Measurements from ENCODE around the gene RUNX1.
A peak's percentile ranks its signal among the peaks of the same experiment; 100 is the strongest.

The RUNX1 gene

DNA sequence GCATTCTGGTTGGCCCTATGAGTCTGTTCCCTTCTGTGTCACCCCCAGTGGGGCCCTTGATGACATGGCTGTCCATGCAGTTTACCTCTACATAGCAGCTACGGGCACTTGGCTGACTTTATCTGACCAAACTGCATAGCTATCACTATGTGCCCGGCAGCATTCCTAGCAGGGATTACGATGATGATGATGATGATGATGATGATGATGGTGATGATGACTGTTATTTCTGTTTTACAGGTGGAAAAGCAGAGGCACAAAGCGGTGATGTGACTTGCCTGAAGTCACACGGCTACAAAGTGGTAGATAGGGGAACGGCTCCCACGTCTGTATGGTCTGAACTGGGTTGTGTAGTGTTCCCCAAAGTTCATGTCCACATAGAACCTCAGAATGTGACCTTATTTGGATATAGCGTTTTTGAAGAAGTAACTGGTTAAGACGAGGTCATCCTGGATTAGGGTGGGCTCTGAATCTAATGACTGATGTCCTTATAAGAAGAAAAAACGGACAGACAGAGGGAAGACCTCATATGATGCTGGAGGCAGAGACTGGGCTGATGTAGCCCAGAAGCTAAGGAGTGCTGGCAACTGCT, 57.6 kb downstream of the RUNX1 start:
- DNase-seq, result no peak

DNA sequence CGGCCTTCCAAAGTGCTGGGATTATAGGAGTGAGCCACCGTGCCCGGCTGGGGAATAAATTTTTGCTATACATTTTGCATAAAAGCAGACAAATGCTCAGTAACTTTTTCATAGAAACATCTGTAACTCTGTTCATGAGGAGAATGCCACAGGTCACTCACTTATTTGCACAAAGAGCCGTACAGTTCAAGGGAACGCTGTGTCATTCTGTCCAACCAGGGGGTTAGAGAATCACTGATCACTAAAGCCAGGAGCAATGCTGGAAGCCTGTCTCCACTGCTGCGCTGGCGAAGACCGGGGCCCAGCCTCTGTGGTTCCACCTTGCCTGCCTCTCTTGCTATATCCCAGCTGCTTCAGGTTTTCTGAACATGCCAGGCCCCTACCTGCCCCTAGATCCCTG, 58.3 kb downstream of the RUNX1 start:
- no peak for DNase-seq

DNA sequence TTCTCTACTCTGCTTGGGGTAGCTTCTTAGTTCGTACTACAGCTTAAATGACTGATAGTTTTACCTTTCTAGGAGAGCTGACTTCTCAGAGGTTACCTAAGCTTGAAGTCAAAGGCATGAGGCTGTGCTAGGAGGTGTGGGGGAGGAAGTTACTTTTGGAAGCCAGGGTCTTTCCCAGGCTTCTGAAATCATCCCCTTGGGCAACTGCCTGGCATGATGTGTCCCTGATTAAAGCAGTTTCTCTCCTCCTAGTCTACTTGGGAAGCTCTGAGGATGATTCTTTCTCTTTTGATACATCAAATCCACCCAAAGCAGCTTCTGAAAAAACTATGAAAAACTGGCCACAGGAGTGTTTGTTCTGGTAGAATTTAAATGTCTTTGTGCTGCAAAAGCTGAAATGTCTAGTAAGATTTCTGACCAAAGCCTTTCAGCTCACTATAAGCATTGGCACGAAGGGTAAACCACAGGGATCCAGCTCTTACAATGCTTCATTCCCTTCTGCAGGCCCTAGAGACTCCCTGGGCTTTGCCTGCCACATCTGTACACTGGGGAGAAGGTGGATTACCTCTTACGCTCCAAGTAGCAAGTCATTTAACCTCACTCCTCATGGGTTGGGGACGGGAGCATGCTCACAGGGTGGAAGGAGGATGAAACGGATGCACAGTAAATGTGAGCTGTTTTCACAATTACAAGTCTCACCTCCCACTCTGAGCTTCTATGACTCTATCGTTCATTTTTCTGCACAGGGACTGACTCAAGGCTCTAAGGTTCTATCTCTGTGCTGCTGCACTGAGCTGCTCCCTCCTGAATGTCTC, 59.6 kb downstream of the RUNX1 start:
- peak; percentile 54 for DNase-seq

DNA sequence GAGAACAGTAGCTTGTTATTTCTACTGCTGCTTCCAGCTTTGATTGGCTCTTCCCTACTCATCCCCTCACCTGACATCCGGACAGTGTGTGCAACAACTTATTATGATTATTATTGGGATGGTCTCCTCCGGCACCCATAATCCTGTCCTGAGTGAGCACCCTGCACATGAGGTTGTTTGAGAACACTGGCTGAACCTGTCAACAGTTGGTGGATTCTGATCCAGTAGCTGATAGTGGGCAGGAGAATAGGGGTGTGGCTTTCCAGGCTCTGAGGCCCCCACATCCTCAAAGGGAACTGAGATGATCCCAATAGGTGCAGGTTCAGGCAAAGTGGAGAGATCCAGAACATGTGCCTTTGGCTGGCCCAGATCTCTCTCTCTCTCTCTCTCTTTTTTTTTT, 60.5 kb downstream of the RUNX1 start:
- no peak for DNase-seq

DNA sequence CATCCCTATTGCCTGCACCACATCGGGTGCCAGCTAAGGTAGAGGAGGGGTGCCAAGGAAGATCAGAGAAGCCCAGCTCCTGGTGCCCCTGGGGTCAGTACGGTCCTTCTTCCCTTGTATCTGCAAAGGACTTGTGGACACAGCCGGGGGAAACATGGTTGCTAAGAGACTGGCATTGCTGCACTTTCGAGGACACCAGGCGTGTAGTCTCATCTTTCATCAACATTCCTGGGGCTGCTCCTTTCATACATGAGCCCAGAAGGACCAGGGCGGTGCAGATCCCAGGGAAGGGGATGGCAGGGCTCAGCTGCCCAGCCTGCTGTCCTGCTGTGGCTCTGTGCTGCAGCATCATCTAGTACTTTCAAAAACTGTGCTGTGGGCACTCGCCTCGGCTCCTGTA, 61.0 kb downstream of the RUNX1 start:
- peak; percentile 12 for DNase-seq

DNA sequence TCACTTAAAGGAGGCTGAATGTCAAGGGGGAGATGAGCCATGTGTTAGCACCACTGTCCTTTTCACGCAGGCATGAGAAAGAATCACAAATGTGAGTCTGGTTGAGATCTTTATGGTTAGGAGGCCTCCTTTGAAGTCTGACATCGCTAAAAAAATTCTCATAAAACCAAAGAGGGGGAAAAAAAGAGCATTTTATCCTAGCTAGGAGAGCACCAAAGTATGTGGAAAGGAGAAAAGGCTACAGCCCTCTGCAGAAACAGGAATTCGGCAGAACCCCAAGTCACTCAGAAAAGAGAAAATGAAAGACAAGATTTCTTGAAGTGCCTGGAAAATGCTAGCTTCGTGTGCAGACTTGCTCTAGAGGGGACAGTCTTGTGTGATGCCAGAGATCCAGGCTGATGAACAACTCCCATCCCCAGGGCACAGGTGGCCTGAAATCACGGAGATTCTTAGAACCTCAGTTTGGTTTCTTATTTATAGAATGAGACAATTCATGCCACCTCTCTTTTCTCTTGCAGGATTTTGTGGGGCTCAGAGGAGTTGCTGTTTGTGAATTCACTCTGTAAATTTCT, 61.5 kb downstream of the RUNX1 start:
- no peak for DNase-seq

DNA sequence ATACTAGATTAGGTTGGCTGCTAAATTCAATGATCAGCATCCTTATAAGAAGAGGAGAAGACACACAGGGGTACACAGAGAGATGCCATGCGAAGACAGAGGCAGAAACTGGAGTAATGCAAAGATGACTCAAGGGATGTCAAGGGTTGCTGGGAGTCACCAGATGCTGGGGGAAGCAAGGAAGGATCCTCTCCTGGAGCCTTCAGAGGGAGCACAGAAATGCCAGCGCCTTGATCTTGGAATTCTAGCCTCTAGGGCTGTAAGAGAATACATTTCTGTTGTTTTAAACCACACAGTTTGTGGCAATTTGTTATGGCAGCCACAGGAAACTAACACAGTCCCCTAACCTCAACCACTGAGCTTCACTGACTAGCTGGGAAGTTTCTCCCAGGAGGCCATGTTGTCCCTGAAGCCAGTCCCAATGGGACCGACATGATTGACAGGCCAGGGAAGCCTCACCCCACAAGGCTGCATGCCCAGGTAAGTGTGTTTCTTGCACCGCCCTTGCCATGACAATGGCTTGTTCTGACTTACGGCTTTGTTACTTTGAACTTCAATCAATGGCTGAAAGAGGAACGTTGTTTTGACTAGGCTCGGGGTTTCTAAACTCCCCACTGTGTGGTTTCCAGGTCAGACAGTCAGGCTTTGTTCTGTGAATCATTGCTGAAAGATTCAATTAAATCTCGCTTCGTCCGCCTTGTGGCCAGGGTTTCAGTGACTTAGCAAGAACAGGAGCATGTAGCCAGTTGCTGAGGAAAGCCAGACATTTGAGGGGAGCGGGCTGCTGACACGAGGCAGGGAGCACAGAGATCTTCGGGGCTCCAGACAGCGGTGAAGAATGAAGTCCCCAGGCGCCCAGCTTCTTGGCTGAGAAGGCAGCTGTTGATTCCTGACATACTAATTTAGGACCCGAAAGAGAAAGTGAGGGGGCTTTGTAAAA, 62.3 kb downstream of the RUNX1 start:
- DNase-seq, result peak; percentile 82

DNA sequence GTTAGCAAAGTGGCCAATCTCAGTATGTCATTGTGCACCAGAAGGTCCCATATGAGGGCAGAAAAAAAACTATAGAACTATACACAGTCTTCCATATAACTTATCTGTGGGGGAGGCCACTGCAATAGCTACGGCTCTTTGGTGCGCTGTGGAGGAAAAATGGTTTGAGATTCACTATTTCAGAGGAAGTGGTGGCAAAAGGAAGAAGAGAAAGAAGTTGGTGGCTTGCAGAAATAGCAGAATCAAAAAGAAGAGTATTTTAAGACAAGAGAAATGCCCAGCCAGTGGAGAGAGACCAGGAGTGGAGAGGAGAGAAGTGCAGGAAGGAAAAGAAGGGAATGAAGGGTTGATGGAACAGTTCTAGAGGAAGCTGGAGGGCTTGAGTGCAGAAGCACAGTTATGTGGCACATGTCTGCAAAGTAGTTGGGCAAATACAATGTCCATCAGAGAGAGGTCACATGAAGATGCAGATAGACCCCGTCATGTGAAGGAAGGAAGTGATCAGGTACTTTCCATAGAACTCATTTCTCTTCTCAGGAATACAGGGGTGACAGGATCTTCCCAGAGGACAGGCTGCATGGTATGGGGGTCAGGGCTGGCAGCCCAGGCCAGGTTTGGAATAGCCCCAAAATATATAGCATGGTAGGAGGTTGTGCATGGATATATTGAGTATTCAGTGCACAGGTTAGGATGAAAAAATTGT, 64.6 kb downstream of the RUNX1 start:
- no peak for DNase-seq

DNA sequence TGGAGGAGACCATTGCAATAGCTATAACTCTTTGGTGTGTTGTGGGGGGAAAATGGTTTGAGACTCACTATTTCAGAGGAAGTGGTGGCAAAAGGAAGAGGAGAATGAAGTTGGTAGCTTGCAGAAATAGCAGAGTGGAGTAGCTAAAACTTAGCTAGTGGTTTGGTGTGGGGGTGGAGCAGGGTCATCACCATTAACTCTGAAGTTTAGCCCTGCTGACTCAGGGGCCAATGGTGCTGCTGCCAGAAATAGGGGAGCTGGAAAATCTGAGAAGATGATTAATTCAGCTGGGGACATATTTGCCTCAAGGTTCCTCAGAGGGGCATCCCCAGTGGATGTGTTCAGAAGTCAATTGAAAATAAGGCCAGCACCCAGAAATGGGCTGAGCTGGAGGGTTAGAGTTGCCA, 65.4 kb downstream of the RUNX1 start:
- peak; percentile 75 for DNase-seq

DNA sequence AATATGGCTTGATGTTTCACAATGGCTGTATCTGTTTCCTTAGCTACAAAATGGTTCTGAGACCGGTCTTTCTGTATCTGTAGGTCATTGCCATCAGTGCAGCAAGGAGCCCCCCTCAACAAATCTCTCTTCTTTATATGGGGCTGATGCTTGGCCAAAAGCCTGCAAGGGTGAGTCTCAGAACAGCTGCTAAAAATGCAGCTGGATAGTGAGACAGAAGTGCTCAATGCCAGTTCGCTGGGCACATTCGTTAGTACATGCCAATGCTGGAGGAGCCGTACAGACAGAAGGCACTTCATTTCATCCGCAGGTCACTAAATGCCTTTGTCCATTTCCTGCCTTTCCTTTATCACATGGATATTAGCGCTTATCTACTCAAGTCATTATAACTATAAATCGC, 67.3 kb downstream of the RUNX1 start:
- DNase-seq, result no peak

DNA sequence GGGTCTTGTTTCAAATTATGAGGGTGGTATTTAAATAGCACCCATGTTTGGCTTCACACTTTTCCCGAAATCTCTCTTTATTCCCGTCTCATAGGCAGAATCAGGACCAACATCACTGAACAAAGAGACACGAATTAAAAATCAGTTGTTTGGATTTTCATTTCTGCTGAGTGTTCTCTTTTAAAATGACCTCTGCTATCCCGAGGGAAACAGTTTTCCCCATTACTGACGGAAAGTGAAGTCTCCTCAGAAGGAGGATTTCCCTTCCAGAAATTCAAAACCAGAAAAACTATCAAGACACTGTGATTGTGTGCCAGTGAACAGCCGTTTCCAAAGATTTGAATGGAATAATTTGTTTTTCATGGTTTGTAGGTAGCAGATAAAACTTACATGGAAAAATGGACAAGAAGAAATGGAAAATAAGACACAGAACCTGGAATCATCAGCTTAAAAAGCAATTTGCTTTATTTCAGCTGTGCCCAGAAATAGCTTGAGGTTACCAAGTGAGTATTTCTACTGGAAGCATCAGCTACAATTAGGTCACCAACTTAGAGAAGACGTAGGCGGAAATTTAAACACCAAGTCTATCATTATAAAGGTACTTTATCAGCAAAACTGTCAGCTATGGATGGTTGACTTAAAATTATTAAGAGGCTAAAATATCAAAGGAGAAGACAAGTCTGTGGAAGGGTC, 68.5 kb downstream of the RUNX1 start:
- no peak for DNase-seq

DNA sequence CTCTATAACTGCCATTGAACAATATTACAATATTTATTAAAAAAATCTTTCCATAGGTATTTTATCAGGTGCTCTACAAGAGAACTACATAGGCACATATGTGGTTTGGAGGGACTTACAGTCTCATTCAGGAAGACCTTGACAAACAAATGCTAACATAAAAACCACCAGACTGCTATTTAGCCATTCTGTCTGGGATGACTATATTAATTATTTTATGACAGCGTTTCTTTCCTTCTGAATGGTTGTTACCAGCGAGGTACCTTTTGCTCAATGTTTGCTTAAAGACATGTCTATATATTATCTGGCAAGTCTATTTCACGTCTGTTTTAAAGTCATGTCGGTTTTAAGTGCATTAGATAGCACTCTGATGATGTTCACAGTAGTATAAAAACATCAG, 69.7 kb downstream of the RUNX1 start:
- DNase-seq, result no peak

DNA sequence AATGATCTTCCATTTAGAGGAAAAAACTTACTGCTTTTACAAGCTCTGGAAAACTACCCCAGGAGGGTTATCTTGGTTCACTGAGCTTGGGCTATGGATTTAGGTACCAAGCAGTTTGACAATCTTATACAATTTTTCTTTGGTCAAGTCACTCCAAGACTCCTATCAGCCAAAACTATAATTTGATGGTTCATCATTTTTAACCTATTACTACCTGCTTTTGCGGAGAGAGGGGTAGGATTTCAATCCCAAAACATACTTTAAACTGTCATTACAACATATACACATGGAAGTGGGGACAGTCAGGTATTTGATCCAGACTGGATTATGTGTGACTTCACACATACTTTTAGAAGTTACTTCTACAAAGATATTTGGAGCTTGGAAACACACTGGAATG, 71.8 kb downstream of the RUNX1 start:
- no peak for DNase-seq

DNA sequence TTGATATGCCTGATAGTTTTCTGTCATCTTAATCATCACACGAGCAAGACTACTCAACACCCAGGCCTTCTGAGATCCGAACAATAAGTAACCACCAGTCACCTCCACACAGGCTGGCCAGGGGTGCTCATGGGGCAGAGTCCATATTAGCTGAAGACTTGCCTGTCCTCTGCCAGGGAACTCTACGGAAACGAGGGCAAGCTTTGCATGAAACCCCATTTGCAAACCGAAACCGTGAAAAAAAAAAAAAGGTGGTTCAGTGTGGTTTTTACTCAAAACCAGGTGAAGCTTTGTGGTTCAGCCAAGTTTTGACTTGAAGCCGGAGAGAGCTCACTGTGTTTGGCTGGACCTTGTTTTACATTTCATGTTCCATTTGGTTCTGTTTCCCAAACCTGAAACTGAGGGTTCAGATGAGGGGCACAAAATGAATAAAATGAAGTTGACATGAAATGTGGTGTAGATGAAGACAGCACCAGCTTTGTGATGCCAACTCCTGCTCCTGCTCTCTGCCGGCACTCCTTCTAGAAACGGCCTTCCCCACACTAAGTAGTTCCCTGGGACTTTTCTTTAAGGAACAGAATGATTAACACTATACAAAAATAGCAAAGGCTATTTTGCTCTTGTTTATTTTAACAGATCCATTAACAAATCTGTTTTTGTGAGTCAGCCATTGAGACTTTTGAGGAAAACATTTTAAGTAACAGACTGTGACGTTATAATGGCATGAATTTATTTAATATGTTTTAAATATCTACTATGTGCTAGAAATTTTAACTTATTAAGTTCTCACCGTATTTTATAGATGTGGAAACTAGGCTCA, 74.7 kb downstream of the RUNX1 start:
- peak; percentile 16 for DNase-seq

DNA sequence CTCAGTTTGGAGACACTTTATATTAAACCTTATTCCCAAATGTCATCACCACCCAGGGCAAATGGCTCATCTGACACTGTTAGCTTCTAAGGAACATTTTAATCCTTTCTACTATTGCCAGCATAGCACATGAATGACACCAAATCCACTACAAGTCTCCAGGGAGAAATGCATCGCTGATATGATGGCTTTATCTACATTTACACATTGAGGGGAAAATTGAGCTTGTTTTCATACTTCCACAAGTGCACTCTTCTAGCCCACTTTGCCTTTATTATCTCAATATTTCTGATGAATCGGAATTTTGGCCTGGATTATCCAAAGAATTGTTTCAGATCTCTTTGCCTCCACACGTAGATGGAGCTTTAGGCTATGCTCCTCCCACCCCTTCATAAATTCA, 75.4 kb downstream of the RUNX1 start:
- no peak for DNase-seq

DNA sequence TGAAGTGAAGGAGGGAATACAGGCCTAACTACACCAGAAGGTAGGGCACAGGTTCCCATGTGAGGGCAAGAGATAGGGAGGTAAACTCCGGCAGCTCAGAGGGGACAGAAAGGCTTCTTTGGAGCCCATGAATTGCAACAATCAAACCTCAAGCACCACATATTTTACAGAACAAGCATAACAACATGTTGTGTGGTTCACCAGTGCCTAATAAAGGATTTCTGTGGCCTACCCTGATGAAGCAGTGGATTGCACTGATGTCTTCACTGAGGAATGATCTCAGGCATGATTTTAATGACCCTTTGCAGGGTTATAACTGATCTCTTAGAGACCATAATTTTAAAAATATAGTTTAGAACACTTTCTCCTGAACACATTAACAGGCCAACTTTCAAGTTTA, 77.4 kb downstream of the RUNX1 start:
- no peak for DNase-seq

DNA sequence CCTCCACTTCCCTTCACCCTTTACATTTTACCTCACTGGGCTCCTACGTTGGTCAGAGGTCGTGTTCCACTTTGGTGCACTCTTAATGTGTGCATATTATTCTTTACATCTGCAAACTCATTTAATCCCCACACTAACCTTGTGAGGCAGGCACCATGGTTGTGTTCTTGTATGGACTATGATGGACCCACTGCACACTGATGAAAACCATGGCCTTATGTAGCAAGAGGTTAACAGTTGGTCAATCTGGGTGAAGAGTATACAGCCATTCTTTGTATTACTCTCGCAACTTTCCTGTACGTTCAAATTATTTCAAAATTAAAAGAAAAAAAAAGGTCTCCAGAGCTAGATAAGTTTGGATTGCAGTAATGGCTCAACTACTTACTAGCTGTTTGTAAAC, 78.5 kb downstream of the RUNX1 start:
- no peak for DNase-seq

DNA sequence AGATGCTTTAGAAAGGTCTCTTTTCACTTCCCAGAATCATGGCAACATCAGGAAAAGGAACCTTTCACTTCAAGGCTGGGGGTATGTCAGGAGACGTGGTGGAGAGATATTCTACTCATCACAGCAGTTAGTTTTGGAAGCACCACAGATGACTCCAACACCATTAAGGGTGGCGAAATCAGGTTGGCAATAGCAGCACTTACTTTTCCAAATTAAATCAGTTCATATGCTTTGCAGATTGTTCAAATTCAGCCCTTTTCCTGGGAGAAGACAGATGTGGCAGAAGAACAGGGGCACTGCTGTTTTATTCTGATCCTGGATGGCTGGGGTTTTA, 79.0 kb downstream of the RUNX1 start:
- DNase-seq, result no peak

DNA sequence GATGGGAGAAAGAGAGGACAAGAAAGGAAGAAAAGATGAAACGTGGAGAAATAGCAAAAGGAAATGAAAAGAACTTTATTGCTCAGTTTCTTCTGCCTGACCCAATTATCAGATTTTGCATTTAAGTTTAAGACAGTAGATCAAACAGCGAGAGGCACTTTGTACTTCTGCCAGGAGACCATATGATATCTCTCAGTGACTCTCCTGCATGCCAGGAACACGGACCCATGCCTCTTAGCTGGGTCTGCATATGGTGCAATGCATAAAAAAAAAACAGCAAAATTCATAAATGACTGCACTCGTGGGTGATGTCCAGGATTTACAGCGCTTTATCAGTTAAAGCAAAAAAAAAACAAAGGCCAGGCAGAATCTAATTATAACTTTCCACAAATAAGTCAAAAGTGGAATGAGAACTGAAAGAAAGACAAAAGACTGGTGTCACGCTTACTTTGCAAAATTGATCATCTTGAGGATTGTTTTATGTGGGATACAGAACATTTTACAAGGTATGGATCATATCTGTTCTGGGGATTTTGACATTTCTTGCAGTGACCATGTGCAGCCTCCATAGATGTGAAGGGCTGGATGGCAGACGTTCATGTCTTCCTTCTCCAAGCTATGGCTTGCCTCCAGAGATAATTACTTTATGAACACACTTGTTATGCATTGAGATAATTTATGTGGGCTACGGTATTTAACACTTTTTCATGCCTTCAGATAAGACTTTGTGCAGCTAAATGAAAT, 79.5 kb downstream of the RUNX1 start:
- DNase-seq, result no peak
